Stimulated activated naive B cell treated with anti-CD40 and anti-IgM and Interleukin-4, amounts not matched to agents 10 μg/mL and 1 μg/mL and 100 μg/mL, for 72 hours (primary cell): ENCODE data around the gene SPINK14.

Experiments used
- ATAC-seq, 2 donors: fragments of 150-1000 bp; cut with Tn5 transposase; replicated peaks; 2 replicates each; pipeline ENCODE4 v1.10.0; 2021; ENCODE audit warnings: moderate library complexity in 1 of 2
- DNase-seq: peaks from one replicate; pipeline ENCODE4 v3.0.0; 2021
- H3K27ac Mint-ChIP-seq: one replicate; pipeline ENCODE4 v1.8.0; 2022; ENCODE audit warnings: mild to moderate bottlenecking, mixed read lengths
- H3K27me3 Mint-ChIP-seq, 2 donors: one replicate each; pipeline ENCODE4 v1.8.0; 2022; ENCODE audit warnings: mixed read lengths in 2 of 2
- H3K36me3 Mint-ChIP-seq, 2 donors: one replicate each; pipeline ENCODE4 v1.8.0; 2022; ENCODE audit warnings: mixed read lengths in 2 of 2, mild to moderate bottlenecking in 1 of 2
- H3K4me1 Mint-ChIP-seq, 2 donors: one replicate each; pipeline ENCODE4 v1.8.0; 2022; ENCODE audit warnings: mixed read lengths in 2 of 2, mild to moderate bottlenecking in 1 of 2
- H3K4me3 Mint-ChIP-seq, 2 donors: one replicate each; pipeline ENCODE4 v1.8.0; 2022; ENCODE audit warnings: mild to moderate bottlenecking in 2 of 2, mixed read lengths in 2 of 2, moderate library complexity in 1 of 2
- H3K9me3 Mint-ChIP-seq, 2 donors: one replicate each; pipeline ENCODE4 v1.8.0; 2022; ENCODE audit warnings: mixed read lengths in 2 of 2, mild to moderate bottlenecking in 1 of 2

SPINK14 gene

DNA sequence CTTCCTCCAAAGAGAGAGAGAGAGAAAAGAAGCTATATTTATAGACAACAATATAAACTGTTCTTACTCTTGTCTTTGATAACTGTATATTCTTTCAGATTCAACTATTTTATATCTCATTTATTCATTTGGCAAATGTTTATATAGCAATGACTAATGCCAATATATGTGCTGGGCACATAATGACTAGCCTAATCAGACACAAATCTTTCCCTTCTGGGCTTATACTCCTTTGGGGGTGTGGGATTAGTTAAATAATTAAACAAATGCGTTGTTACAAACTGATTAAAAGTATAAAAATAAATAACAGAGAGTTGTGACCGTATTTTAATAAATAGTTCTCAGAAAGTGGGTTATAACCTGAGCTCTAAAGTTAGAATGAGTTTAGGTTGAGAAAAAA, 4.0 kb downstream of the SPINK14 start:
- no peaks in the 10 kb centered on the region for H3K36me3 Mint-ChIP-seq
- peaks cover 2 to 3% of the 10 kb centered on the region in 2 donors for H3K27me3 Mint-ChIP-seq
- no peak overlapping the region for H3K4me3 Mint-ChIP-seq
- ATAC-seq (no peak), DNase-seq (no peak)
- H3K4me1 Mint-ChIP-seq, result no peaks in the 10 kb centered on the region
- no peaks in the 10 kb centered on the region for H3K9me3 Mint-ChIP-seq
- no peak overlapping the region for H3K27ac Mint-ChIP-seq

DNA sequence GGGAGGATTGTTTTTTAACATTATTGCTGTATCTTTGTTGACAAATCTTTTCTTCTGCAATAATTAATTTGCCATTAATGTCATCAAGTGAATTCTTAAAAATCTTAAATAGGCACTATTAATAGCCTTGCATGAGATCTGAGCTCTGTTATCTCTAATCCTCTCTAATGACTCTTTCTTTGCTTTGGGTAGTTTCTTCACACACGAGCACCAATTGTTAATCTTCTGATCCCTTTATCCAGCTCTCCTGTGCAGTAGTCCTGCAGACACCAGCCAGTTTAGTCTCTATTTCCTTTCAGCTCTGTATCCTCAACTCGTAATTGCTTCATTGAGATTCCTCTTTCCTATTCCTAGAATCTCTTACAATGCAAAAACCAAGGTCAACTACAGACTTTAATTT, 8.1 kb downstream of the SPINK14 start:
- H3K27ac Mint-ChIP-seq, result no peak overlapping the region
- no peaks in the 10 kb centered on the region for H3K36me3 Mint-ChIP-seq
- H3K4me1 Mint-ChIP-seq, result no peaks in the 10 kb centered on the region
- ATAC-seq (no peak), DNase-seq (no peak)
- peaks cover 9 to 11% of the 10 kb centered on the region in 2 donors for H3K27me3 Mint-ChIP-seq
- no peaks in the 10 kb centered on the region for H3K9me3 Mint-ChIP-seq
- H3K4me3 Mint-ChIP-seq, result no peak overlapping the region

DNA sequence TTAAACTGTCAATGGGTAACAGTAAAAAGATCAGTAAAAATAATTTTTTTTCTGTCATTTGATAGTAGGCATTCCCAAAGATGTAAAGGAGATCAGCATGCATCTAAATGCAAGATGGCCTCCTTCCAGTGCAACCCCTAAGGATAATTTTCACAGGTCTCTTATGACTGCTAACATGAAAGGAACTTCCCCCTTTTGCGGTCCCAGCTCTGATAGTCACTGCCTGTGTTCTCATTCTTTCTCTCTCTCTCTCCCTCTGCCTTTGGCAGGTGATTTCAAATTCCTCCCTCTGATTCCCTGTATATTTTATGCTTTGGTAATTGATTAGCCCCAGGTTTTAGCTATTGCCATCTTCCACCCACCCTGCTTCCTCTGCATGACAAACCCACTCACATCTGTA, 8.9 kb downstream of the SPINK14 start:
- no peak overlapping the region for H3K27ac Mint-ChIP-seq
- no peaks in the 10 kb centered on the region for H3K36me3 Mint-ChIP-seq
- H3K4me1 Mint-ChIP-seq, result no peaks in the 10 kb centered on the region
- H3K9me3 Mint-ChIP-seq, result no peaks in the 10 kb centered on the region
- no peak for DNase-seq
- H3K27me3 Mint-ChIP-seq, result peaks cover 9 to 11% of the 10 kb centered on the region in 2 donors
- no peak overlapping the region for H3K4me3 Mint-ChIP-seq
- ATAC-seq, result no peak

DNA sequence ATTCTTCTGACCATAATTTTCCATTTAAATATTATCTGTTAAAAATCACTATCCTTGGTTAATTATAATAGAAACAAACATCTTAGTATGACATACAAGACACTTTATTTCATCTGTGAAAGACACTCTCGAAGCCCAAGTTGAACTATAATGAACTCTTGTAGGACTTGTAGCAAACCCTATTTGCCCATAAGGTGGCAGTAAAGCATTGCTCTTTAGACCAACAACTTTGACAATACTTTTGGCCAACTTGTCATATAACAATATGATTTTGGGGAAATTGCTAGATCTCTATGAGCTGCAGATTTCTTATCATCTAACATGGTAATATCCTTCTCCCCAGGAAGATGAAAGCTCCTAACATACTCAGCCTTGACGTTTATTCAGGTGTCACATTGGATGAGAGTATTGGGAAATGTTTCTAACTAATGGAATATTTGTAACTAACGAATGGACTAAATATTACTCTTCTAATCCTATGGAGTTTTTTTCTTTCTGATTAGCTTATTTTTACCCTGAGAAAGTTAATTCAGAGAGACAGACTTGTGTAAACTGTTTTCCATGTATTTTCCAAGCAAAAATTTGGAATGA, 11.0 kb downstream of the SPINK14 start:
- DNase-seq, result no peak
- H3K27me3 Mint-ChIP-seq, result peaks cover 9 to 11% of the 10 kb centered on the region in 2 donors
- ATAC-seq, result peak; percentile 58 to 67
- H3K27ac Mint-ChIP-seq, result no peak overlapping the region
- no peaks in the 10 kb centered on the region for H3K4me1 Mint-ChIP-seq
- H3K4me3 Mint-ChIP-seq, result no peak overlapping the region
- no peaks in the 10 kb centered on the region for H3K36me3 Mint-ChIP-seq
- no peaks in the 10 kb centered on the region for H3K9me3 Mint-ChIP-seq

DNA sequence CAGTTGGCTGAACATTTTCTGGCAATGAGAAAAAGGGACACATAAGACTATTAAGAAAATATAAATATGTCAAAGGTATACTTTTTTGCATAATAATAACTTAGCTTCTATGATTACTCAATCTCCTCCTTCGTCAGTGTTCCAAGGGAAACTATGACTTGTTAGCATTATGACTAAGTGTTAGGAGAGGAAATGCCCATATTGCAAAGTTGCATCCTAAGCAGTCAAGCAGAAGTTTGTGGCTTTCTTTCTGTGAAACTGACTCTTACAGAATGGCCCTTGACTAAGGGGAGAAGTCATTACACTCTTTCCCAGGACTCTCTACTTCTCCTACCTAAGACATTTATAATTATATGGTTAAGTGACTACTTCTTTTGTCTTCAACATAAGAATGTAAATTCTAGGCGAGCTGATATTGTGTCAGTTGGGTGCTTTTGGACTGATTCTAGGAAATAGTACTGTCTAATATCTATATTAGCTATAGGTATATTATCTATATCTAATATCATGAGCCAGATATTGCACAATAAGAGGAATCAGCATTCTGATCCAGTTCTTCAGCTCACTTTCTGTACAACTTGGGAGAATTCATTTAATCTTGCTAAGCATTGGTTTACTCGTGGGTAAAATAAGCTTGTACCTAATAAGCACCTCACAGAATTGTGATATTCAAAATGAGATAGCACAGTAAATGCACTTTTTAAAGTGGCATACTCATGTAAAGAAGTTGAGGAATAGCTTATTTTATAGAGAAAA, 18.1 kb downstream of the SPINK14 start:
- Mint-ChIP-seq H3K36me3 (no peaks in the 10 kb centered on the region), H3K4me3 (no peak overlapping the region), H3K27me3 (peaks cover 4 to 6% of the 10 kb centered on the region in 2 donors), H3K27ac (no peak overlapping the region), H3K9me3 (no peaks in the 10 kb centered on the region), H3K4me1 (no peaks in the 10 kb centered on the region)
- DNase-seq, result no peak
- peak; percentile 56 to 94 for ATAC-seq

DNA sequence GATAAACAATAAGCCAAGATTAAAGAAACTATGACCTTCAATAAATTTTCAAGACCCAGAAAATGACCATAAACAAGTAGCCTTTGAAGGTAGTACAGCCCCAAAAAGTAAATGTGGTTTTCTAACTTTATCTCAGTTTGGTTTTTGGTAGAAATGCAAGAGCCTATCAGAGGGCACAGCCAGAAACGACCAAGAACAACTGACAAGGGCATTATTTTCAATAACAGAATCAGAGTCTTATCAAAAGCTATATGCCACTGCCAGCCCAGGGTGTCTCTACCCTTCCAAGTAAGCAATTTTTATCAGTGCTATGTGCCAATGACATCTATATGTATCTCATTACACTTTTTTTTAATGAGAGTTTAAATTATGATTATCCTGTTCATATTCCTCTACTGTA, 22.7 kb downstream of the SPINK14 start:
- H3K4me1 Mint-ChIP-seq, result no peaks in the 10 kb centered on the region
- H3K36me3 Mint-ChIP-seq, result no peaks in the 10 kb centered on the region
- H3K9me3 Mint-ChIP-seq, result no peaks in the 10 kb centered on the region
- peaks cover 4 to 6% of the 10 kb centered on the region in 2 donors for H3K27me3 Mint-ChIP-seq
- no peak for DNase-seq
- no peak overlapping the region for H3K27ac Mint-ChIP-seq
- H3K4me3 Mint-ChIP-seq, result no peak overlapping the region
- ATAC-seq, result no peak

DNA sequence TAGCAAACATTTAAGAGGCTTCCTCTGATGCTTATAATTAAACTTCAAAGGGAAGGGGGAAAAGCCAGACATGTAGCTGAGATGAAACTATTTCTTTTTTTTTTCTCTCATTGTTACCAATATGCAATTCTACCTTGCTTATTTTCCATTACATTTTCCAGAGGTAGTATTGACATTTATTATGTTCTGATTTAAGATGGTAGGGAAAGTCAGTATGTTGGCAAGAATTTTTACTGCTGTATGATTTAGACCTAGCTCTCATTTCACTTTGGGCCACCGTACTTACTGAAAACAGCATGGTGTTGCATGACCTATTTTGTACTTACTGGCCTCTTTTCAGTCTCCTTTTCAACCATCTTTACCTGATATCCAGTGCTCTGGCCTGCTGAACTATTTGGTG, 24.9 kb downstream of the SPINK14 start:
- H3K4me3 Mint-ChIP-seq, result no peak overlapping the region
- no peak overlapping the region for H3K27ac Mint-ChIP-seq
- H3K27me3 Mint-ChIP-seq, result no peaks in the 10 kb centered on the region
- H3K4me1 Mint-ChIP-seq, result no peaks in the 10 kb centered on the region
- H3K36me3 Mint-ChIP-seq, result no peaks in the 10 kb centered on the region
- ATAC-seq, result no peak
- DNase-seq, result no peak
- H3K9me3 Mint-ChIP-seq, result no peaks in the 10 kb centered on the region

DNA sequence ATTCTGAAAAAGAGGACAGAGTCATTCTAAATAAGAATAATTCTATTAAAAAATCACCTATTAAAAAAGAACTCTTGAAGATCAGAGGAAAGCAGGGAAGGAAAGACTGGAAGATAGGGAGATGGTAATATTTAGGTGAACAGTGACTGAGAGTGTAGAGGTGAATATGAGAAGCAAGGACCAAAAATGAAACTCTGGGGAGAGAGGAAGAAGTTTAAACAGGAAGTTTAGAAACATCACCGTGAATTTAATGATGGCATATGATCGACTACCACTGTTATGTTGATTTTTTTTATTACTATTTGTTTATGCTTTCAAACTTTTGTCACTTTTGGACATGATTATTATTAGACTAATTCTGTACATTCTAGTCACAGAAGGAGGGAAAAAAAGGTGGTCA, 32.8 kb downstream of the SPINK14 start:
- ATAC-seq (no peak), DNase-seq (no peak)
- H3K4me1 Mint-ChIP-seq, result no peaks in the 10 kb centered on the region
- no peaks in the 10 kb centered on the region for H3K27me3 Mint-ChIP-seq
- H3K9me3 Mint-ChIP-seq, result no peaks in the 10 kb centered on the region
- H3K27ac Mint-ChIP-seq, result no peak overlapping the region
- H3K36me3 Mint-ChIP-seq, result no peaks in the 10 kb centered on the region
- no peak overlapping the region for H3K4me3 Mint-ChIP-seq

DNA sequence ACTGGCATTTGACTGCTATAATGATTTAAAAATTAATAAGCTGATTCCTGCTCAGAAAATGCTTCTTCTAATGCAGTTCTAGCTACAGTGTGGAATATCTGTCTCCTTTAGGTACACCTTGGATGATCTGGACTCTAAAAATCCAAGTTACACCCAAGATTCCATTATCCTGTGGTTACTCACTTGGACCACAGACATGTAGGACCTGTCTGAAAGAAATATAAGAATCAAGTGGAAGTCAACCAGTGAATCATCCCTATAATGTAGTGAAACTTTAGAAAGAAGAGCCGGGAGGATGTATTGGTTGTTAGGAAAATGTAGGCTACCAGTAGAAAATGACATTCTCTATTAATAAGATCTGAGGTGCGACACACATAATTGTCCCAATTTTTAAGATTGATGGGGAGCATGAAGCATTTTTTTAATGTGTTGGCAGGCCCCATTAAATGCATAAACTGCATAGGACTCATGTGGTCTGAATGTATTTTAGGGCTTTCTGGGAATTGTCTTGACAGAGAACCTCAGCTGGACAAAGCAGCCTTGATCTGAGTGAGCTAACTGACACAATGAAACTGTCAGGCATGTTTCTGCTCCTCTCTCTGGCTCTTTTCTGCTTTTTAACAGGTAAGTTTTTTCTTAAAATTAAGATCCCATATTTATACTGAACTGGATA, 34.3 kb downstream of the SPINK14 start, which contains the start of gene SPINK6:
TSS of gene SPINK6 (plus strand) at position 512 of the 673 bp plus-strand sequence. CDS start at position 567, 55 bp downstream.
- no peak for ATAC-seq
- Mint-ChIP-seq H3K4me1 (no peaks in the 10 kb centered on the region), H3K36me3 (no peaks in the 10 kb centered on the region), H3K27ac (no peak within 1 kb of the TSS), H3K9me3 (no peaks in the 10 kb centered on the region), H3K27me3 (no peaks in the 10 kb centered on the region), H3K4me3 (no peak within 1 kb of the TSS)
- DNase-seq, result no peak

DNA sequence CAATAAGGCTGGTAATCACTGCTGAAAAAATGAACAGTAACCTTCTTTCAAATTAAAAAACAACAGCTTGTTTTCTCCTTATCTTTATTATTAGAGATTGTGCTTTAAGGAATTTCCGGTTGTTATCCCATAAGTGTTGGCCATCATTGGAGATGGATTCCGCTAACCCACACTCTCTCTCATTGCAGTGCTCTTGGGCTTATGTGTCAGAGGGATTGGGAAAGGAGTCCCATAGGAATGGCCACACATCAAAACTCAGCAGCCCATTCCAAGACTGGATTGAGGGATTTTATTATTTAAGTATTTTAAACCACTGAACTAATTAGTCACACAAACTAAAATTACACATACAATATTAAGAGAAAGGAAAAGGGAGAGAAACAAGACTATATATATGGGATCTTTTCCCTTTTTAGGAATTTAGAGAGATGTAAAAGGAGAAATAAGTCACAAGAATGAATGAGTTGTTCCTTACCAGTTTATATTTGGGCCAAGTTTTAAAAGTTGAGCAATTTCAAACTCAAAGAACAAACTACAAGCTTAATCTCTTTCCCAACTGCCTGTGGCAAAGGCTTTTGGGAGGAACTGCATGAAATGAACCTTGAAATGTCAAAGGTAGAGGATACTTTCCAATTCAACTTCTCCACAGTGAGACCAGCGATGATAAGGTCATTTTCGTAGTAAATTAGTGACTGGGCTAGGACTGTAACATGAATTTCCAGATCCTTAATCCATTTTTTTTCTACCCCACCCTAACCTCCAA, 36.9 kb downstream of the SPINK14 start:
- no peak for DNase-seq
- Mint-ChIP-seq H3K4me1 (no peaks in the 10 kb centered on the region), H3K36me3 (no peaks in the 10 kb centered on the region), H3K27ac (no peak overlapping the region), H3K4me3 (no peak overlapping the region), H3K27me3 (no peaks in the 10 kb centered on the region), H3K9me3 (no peaks in the 10 kb centered on the region)
- ATAC-seq, result no peak

DNA sequence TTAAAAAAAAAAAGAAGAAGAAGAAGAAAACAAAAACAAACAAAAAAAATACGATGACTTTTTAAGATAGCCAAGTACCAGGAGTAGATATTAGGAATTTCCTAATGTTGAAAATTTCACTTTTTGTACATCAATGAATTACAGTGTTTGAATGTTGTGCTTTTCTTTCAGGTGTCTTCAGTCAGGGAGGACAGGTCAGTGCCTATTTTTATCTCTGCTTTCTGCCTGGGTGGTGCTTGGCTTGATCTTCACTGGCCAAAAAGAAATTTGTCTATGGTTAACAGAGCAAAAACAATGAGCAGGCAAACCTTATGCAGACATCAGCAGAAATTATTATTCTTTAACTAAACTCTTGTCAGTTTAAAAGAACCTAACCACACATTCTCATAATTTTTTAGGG, 37.5 kb downstream of the SPINK14 start:
- ATAC-seq (no peak), DNase-seq (no peak)
- H3K9me3 Mint-ChIP-seq, result no peaks in the 10 kb centered on the region
- H3K36me3 Mint-ChIP-seq, result no peaks in the 10 kb centered on the region
- H3K4me3 Mint-ChIP-seq, result no peak overlapping the region
- no peak overlapping the region for H3K27ac Mint-ChIP-seq
- H3K27me3 Mint-ChIP-seq, result no peaks in the 10 kb centered on the region
- H3K4me1 Mint-ChIP-seq, result no peaks in the 10 kb centered on the region

DNA sequence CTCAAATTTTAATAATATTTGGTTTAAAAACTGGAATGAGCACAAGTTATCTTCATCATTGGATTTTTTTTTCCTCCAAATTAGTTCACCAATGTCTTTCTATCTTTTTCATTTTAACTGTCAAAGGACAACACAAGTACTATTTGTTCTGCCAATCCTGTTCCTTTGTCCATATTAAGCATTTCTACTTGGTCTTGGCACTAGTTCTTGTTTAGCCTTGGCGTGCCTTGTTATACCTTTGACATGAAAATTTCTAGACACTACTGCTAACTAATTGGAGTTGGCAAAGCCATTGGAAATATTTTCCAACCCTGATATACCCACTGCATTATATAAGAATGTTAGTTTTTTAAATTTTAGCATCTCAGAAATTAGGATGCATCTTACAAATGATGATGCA, 38.3 kb downstream of the SPINK14 start:
- no peak for ATAC-seq
- Mint-ChIP-seq H3K9me3 (no peaks in the 10 kb centered on the region), H3K36me3 (no peaks in the 10 kb centered on the region), H3K27me3 (no peaks in the 10 kb centered on the region), H3K27ac (no peak overlapping the region), H3K4me3 (no peak overlapping the region), H3K4me1 (no peaks in the 10 kb centered on the region)
- no peak for DNase-seq

DNA sequence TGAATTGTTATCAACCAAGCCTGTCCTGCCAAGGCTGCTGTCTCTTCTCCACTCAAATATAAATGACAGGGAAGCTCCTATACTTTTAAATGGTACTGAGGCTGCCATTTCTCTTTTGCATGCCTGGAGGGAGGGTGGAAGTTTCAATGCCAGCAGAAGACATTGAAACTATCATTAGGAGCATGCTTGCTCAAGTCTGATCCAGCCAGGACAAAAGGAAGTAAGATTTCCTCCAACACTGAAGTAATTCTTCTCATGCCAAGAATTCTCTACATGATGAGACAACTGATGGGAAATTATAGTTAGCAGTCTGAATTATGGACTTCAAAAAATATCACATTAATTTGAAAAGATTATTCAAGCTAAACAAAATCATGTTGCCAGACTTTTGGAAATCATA, 39.9 kb downstream of the SPINK14 start:
- Mint-ChIP-seq H3K4me3 (no peak overlapping the region), H3K27me3 (no peaks in the 10 kb centered on the region), H3K4me1 (no peaks in the 10 kb centered on the region), H3K36me3 (no peaks in the 10 kb centered on the region), H3K9me3 (no peaks in the 10 kb centered on the region), H3K27ac (no peak overlapping the region)
- no peak for DNase-seq
- ATAC-seq, result no peak

DNA sequence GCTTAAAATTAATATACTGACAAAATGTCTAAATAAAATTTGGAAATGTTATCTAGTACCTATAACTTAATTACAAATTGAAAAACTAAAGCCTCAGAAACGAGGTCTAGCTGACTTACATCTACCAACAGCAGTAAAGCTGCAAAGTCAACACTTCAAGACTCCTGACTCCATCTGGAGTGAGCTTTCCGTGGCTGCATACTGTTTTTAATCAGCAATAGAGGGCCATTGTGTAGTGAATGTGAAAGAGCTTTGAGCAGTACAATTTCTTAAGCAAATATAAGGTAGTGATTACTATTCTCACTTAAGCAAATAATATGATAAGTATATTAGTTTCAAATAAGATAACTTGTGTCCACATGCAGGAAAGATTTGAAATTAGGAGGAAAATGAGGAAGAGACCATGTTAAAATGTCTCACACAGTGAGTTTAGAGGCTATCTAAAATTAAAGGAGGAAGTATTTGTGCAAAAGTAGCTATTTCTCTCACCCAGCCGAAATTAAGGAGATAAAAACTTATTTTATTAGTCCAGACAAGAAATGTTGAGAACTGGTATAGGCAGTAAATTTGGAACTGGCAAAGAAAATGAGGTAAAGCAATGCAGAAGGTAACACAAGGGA, 40.9 kb downstream of the SPINK14 start:
- Mint-ChIP-seq H3K4me1 (no peaks in the 10 kb centered on the region), H3K36me3 (no peaks in the 10 kb centered on the region), H3K9me3 (no peaks in the 10 kb centered on the region), H3K4me3 (no peak overlapping the region), H3K27ac (no peak overlapping the region), H3K27me3 (no peaks in the 10 kb centered on the region)
- ATAC-seq (no peak), DNase-seq (no peak)
